Uterus (tissue), 2 donors: Measurements from ENCODE around the gene SH3PXD2B.

Experiments
- POLR2A ChIP-seq, 2 donors: fragments of 450-650 bp; IDR thresholded peaks; one replicate each; pipeline ENCODE4 v1.6.1; 2016; ENCODE audit warnings: antibody characterized with exemption in 2 of 2, mild to moderate bottlenecking in 1 of 2, moderate library complexity in 1 of 2
- TF ChIP-seq, protein P1 (sequence below), 4 experiments: fragments of 200-600 bp in 2 of 4; fragments of 450-650 bp in 2 of 4; sonication (generic) in 2 of 4; IDR thresholded peaks; one replicate each; pipeline ENCODE4 v1.5.1; 2016 to 2019; ENCODE audit warnings: antibody characterized with exemption in 4 of 4, mild to moderate bottlenecking in 2 of 4, moderate library complexity in 1 of 4

GRCh38 chr5:172499287-172499686 is 45.0 kb upstream of the SH3PXD2B start:
- TF ChIP-seq, protein P1, sequence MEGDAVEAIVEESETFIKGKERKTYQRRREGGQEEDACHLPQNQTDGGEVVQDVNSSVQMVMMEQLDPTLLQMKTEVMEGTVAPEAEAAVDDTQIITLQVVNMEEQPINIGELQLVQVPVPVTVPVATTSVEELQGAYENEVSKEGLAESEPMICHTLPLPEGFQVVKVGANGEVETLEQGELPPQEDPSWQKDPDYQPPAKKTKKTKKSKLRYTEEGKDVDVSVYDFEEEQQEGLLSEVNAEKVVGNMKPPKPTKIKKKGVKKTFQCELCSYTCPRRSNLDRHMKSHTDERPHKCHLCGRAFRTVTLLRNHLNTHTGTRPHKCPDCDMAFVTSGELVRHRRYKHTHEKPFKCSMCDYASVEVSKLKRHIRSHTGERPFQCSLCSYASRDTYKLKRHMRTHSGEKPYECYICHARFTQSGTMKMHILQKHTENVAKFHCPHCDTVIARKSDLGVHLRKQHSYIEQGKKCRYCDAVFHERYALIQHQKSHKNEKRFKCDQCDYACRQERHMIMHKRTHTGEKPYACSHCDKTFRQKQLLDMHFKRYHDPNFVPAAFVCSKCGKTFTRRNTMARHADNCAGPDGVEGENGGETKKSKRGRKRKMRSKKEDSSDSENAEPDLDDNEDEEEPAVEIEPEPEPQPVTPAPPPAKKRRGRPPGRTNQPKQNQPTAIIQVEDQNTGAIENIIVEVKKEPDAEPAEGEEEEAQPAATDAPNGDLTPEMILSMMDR (IDR thresholded peaks at IDR 0.05), result no peak
- no peak for TF ChIP-seq POLR2A (IDR thresholded peaks at IDR 0.05)
